Heart left ventricle (tissue), 13 donors: ENCODE results near the gene OSBPL7.

Experiments
- POLR2A ChIP-seq, 2 donors: fragments of 450-650 bp; IDR thresholded peaks; one replicate each; pipeline ENCODE4 v1.6.1; 2017; ENCODE audit warnings: antibody characterized with exemption in 2 of 2, mild to moderate bottlenecking in 2 of 2, moderate library complexity in 2 of 2
- TF ChIP-seq, protein P1 (sequence below), 12 donors: fragments of 200-600 bp; sonication (generic) in 4 of 12; IDR thresholded peaks; one replicate each; pipeline versions ENCODE4 v1.5.0 to v1.8.0; 2018 to 2022; ENCODE audit warnings: antibody characterized with exemption in 12 of 12, mild to moderate bottlenecking in 5 of 12
- donor health status: ischemic (EF 13 %, LVEDD 7.1; RV severe dilation, severe dysfunction).
- donor health status: DM: no; HTN: yes; CAD: no.
- donor health status: DM: no; HTN: no; CAD: no.
- donor health status: ischemic (EF 25% LVEDD 6.9; RV normal size, moderate dysfunction).
- donor health status: ischemic (EF 25% LVEDD 5.7; RV mildly dilated, moderate dysfunction).
- donor health status: ischemic (EF 35%, LVEDD 5.7; RV mildly dilated, moderate dysfunction).
- donor health status: nonischemic (EF 11% LVEDD 7.7; RV severe dilation, severe dysfunction).
- donor health status: DM: yes; HTN: yes; CAD: no.
- donor health status: PGD.
- donor health status: ischemic (EF 29% LVEDD 5.4; RV normal size, mild dysfunction).
- donor health status: nonischemic (EF 23%, LVEDD 6.1; RV moderate dilation, normal function).

DNA sequence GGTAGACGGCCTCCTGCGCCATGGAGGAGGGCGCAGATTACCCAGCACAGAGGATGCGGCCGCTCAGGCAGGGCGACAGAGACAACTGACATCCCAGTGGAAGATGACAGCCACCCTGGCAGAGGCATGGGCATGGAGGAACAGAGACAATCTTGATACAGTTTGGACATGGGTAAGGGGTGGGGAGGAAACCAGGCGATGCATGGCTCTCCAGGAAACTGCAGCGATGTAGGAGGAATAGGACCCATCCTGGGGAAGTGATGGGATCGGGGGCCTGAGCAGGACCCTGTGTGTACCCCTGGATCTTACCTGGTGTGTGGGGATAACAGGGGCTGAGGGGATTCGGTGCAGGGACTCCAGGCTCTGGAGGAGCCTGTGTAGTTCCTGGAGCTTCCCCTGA lies 4.6 kb downstream of the OSBPL7 start:
- TF ChIP-seq, protein P1, sequence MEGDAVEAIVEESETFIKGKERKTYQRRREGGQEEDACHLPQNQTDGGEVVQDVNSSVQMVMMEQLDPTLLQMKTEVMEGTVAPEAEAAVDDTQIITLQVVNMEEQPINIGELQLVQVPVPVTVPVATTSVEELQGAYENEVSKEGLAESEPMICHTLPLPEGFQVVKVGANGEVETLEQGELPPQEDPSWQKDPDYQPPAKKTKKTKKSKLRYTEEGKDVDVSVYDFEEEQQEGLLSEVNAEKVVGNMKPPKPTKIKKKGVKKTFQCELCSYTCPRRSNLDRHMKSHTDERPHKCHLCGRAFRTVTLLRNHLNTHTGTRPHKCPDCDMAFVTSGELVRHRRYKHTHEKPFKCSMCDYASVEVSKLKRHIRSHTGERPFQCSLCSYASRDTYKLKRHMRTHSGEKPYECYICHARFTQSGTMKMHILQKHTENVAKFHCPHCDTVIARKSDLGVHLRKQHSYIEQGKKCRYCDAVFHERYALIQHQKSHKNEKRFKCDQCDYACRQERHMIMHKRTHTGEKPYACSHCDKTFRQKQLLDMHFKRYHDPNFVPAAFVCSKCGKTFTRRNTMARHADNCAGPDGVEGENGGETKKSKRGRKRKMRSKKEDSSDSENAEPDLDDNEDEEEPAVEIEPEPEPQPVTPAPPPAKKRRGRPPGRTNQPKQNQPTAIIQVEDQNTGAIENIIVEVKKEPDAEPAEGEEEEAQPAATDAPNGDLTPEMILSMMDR (IDR thresholded peaks at IDR 0.05): no peak
- no peak for TF ChIP-seq POLR2A (IDR thresholded peaks at IDR 0.05)
